BJ (cell line): ENCODE results near the gene ARHGEF1. TPM values are rescaled to one million over a fixed set of nuclear protein-coding genes. Genes with fewer than 3 reads are reported as not detected.
"Not testable (repeated sequence)": the region's sequence is repeated elsewhere in the genome, so short reads cannot be mapped to it uniquely, and the experiment has no call there.

Source experiments
- CTCF ChIA-PET: fragments of 350-600 bp; formaldehyde crosslinking; extraction: SDS; loops from one replicate; lab custom pipeline; 2021; ENCODE audit warnings: antibody characterized with exemption, inconsistent platforms; lab: Yijun Ruan, JAX
- POLR2A ChIA-PET: fragments of 300-600 bp; sonication (Branson Sonifier 250); formaldehyde crosslinking; extraction: SDS; loops from one replicate; lab custom pipeline; 2021; ENCODE audit warnings: antibody characterized with exemption; lab: Charles Lee
- DNase-seq: peaks from one replicate; pipeline ENCODE4 v3.0.0-alpha.2; 2011; ENCODE audit warnings: low read depth
- H3K27me3 ChIP-seq: 2 replicates; pipeline ENCODE4 v1.6.0; 2011; ENCODE audit warnings: low read length; ENCODE audit not compliant: control insufficient read depth, insufficient read depth
- H3K36me3 ChIP-seq: 2 replicates; pipeline ENCODE4 v1.5.1; 2011; ENCODE audit warnings: low read length; ENCODE audit not compliant: control insufficient read depth, insufficient read depth
- H3K4me3 ChIP-seq: 2 replicates; pipeline ENCODE4 v1.5.1; 2011; ENCODE audit warnings: low read depth, mild to moderate bottlenecking, control low read depth, low read length
- CTCF ChIP-seq: IDR thresholded peaks from 2 replicates; pipeline ENCODE4 v1.5.1; 2011; ENCODE audit warnings: low read depth, mild to moderate bottlenecking, control low read depth, inconsistent platforms, low read length, moderate library complexity; ENCODE audit not compliant: insufficient read depth
- polyA plus RNA-seq: library from polyadenylated mRNA; depleted of rRNA; stranded (reverse); fragments of >200 nt; gene quantifications from 2 replicates; pipeline ENCODE4 v1.2.3, GENCODE V29; 2011

The ARHGEF1 gene
- polyA plus RNA-seq, 1 experiment, result 41.0 TPM

DNA sequence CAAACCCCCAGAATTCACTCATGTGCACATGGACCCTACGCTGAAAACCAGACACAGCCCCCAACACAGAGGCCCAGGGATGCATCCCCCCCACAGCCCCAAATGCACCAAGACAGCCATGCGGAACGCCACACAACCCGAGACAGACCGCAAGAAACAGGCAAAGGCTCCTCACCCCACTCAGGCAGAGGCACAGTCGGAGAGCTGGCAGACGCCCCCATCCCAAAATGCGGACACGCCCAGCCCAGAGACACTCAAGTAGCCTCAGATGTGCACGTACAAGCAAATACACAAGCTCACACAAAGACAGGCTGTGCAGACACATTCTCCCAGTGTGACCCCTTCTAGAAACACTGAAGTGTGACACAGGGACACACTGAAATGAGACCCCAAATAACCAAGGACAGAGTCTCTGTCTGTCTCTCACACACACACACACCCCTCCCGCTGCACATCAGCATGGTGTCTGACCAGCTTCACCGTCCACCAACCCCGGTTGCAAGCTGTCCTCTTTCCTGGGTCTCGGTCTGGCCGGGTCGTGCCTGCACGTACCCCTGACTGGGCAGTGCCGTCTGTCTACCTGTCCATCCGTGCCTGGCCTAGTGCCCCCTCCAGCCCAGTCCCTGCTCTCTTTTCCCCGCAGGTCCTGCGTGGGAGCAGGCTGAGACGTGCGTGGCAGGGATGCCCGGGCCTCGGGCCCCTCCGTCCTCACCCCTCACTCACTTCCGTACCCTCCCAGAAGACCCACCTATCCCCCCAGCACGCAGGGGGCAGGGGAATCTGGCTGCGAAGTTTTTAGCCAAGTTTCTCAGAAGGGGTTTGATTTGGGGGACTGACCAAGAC lies 29.1 kb downstream of the ARHGEF1 start:
- DNase-seq, result no peak
- Histone ChIP-seq H3K36me3 (0 out of 2 replicates have a peak, but pooled peaks cover 1% of the 10 kb centered on the region), H3K4me3 (no peak overlapping the region), H3K27me3 (peaks cover 39% of the 10 kb centered on the region)
- no peak for TF ChIP-seq CTCF
- ChIA-PET CTCF (no interaction called here), POLR2A (no interaction called here)

DNA sequence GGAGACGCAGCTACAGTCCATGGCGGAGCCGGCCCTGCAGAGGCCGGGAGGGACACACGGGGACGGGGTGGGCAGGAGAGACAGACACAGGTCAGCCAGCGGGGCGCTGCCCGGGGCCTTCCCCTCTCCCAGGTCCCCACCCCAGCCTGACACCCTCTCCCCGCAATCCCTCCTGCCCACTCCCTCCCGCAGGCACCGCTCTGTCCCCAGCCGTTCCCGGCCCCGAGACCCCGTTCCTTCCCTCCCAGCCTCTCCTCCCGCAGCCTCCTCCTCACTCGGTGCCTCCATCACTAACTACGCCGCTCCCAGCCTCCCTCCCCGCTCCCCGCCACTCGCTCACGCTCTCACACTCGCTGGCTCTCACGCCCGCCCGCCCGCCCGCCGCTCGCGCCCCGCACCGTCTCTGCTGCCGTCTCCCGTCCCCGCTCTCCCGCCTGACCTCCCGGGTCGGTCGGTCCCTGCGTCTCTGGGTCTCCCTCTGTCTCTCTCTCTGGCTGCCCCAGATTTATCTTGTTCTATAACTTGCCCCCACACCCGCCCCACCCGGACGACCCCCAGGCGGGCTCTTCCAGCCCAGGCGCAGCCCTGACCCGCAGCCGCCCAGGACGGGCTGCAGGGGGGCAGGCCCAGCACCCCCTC lies 30.0 kb downstream of the ARHGEF1 start:
- no peak overlapping the region for H3K4me3 ChIP-seq
- H3K27me3 ChIP-seq, result peaks cover 41% of the 10 kb centered on the region
- POLR2A ChIA-PET, result no interaction called here
- CTCF ChIA-PET, result no interaction called here
- DNase-seq, result no peak
- no peak for TF ChIP-seq CTCF
- 0 out of 2 replicates have a peak, but pooled peaks cover under 1% of the 10 kb centered on the region for H3K36me3 ChIP-seq

- Histone ChIP-seq H3K36me3 (no peaks in the 10 kb centered on the region), H3K4me3 (no peak overlapping the region), H3K27me3 (peaks cover 41% of the 10 kb centered on the region)
- ChIA-PET POLR2A (no interaction called here), CTCF (no interaction called here)
- no peak for TF ChIP-seq CTCF
- no peak for DNase-seq
Observed at GRCh38 chr19:41913538-41914423, 30.8 kb downstream of the ARHGEF1 start.

DNA sequence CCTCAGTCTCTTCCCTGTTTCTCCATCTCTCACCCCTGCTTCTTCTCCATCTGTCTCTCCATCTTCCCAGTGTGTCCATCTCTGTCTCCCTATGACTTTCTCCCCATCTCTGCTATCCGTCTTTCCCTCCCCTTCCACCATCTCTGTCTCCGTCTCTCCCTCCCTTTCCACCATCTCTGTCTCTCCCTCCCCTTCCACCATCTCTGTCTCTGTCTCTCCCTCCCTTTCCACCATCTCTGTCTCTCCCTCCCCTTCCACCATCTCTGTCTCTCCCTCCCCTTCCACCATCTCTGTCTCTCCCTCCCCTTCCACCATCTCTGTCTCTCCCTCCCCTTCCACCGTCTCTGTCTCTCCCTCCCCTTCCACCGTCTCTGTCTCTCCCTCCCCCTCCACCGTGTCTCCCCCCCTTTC lies 31.4 kb downstream of the ARHGEF1 start:
- H3K4me3 ChIP-seq, DNase-seq, POLR2A ChIA-PET, CTCF ChIA-PET, H3K36me3 ChIP-seq: not testable (repeated sequence)
- peaks cover 41% of the 10 kb centered on the region for H3K27me3 ChIP-seq

DNA sequence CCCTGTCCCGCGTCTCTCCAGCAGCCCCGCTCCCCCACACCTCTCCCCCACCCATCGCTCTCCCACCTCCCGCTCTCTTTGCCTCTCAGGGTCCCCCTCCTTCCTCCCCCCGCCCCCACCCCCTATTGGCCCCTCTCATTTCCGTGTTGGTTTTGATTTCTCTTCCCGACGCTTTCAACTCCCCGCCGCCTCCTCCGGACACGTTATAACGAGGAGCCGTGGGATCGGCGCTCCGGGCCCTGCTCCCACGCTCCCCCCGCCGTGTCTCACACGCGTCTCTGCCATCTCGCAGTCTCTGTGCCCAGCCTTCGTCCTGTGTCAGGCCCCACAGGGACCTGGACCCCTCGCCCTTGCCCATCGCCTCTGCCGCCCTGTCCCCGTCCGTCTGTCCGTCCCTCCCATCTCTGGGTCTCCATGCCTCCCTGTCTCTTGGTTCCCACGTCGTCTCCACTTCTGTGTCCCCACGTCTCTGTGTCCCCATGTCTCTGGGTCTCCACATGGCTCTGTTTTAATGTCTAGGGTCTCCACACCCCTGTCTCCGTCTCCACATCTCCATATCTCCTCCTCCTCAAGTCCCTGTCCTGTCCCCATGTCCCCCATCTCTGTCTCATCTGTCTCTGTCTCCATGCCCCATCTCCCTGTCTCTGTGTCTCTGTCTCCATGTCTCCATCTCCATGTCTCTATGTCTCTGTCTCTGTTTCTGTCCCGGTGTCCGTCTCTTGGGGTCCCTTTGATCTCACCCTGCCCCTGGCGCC lies 32.2 kb downstream of the ARHGEF1 start:
- no peak for DNase-seq
- TF ChIP-seq CTCF, result no peak
- CTCF ChIA-PET, result no interaction called here
- peaks cover 44% of the 10 kb centered on the region for H3K27me3 ChIP-seq
- no peak overlapping the region for H3K4me3 ChIP-seq
- POLR2A ChIA-PET, result no interaction called here
- no peaks in the 10 kb centered on the region for H3K36me3 ChIP-seq
